ENCODE data around the gene PLAC8L1. TPM values are rescaled to one million over a fixed set of nuclear protein-coding genes. Genes with fewer than 3 reads are reported as not detected.
"Not testable (repeated sequence)": the region's sequence is repeated elsewhere in the genome, so short reads cannot be mapped to it uniquely, and the experiment has no call there.

PLAC8L1 gene, protein sequence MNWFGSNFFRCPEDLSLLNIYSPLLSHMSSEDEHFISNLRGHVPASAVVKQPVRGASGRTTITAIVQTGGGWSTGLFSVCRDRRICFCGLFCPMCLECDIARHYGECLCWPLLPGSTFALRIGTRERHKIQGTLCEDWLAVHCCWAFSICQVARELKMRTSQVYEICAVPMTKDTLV
- polyA plus RNA-seq: under 1 TPM in 1 of 2 donors, not detected in 1; 0.22 TPM

- Histone ChIP-seq H3K27me3 (ENCODE audit: control insufficient read depth in 1 of 2, insufficient read depth in 2 of 2, low read length in 2 of 2) (no peaks in the 10 kb centered on the region), H3K9me3 (ENCODE audit: control insufficient read depth in 2 of 2, insufficient read depth in 1 of 2, low read depth in 1 of 2, low read length in 1 of 2) (no peaks in the 10 kb centered on the region), H3K36me3 (ENCODE audit: control insufficient read depth in 2 of 2, insufficient read depth in 2 of 2, low read length in 1 of 2) (no peaks in the 10 kb centered on the region), H3K4me3 (ENCODE audit: low read depth in 1 of 2, low read length in 2 of 2) (no peak within 1 kb of the TSS), H3K27ac (ENCODE audit: low read depth in 2 of 2, low read length in 1 of 2) (no peak within 1 kb of the TSS), H3K4me1 (ENCODE audit: control insufficient read depth in 2 of 2, insufficient read depth in 2 of 2, low read length in 1 of 2) (no peaks in the 10 kb centered on the region)
- WGBS, 2 donors: 89% methylated on average over 2 of the region's 2 CpGs
These were observed at the start of gene PLAC8L1 for GRCh38 chr5:146105477-146105876. Gene PLAC8L1, minus strand, starts transcription at chr5:146105577. Its CDS starts 1,266 bp downstream, at chr5:146104311.

DNA sequence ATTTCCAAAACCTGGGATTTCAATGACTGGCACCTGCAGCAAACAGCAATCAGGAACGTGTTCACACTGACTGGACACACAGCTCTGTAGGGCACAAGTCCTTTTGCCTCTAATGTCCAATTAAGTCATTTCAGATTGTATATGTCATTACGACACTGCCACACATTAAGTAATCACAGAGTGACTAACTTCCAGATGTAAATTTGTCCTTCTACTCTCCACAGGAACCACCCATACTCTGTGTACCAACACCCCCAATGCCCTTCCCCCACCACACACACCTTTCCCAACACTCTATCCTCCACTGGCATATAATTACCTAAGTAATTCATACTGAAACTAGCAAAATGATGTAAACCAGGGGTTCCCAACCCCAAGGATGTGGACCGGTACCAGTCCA lies 46.6 kb upstream of the PLAC8L1 start:
- Histone ChIP-seq H3K36me3 (ENCODE audit: control insufficient read depth in 2 of 2, insufficient read depth in 2 of 2, low read length in 1 of 2) (peaks cover 6 to 8% of the 10 kb centered on the region in 2 donors), H3K27me3 (ENCODE audit: control insufficient read depth in 1 of 2, insufficient read depth in 2 of 2, low read length in 2 of 2) (no peaks in the 10 kb centered on the region), H3K4me3 (ENCODE audit: low read depth in 1 of 2, low read length in 2 of 2) (no peak overlapping the region), H3K9me3 (ENCODE audit: control insufficient read depth in 2 of 2, insufficient read depth in 1 of 2, low read depth in 1 of 2, low read length in 1 of 2) (no peaks in the 10 kb centered on the region), H3K27ac (ENCODE audit: low read depth in 2 of 2, low read length in 1 of 2) (no peak overlapping the region), H3K4me1 (ENCODE audit: control insufficient read depth in 2 of 2, insufficient read depth in 2 of 2, low read length in 1 of 2) (no peaks in the 10 kb centered on the region)
- WGBS, 2 donors: 58 to 88% methylated on average over 3 of the region's 3 CpGs

DNA sequence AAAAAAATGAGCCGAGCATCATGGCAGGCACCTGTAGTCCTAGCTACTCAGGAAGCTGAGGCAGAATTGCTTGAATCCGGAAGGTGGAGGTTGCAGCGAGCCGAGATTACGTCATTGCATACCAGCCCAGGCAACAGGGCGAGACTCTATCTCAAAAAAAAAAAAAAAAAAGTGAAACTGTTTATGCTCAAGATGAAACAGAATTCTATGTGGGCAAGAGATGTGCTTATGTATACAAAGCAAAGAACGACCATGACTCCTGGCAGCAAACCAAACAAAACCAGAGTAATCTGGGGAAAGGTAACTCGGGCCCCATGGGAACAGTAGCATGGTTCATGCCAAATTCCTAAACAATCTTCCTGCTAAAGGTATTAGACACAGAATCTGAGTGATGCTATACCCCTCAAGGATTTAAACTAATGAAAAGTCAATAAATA lies 32.6 kb upstream of the PLAC8L1 start:
- Histone ChIP-seq H3K27me3 (ENCODE audit: control insufficient read depth in 1 of 2, insufficient read depth in 2 of 2, low read length in 2 of 2) (no peaks in the 10 kb centered on the region), H3K27ac (ENCODE audit: low read depth in 2 of 2, low read length in 1 of 2) (no peak overlapping the region), H3K4me1 (ENCODE audit: control insufficient read depth in 2 of 2, insufficient read depth in 2 of 2, low read length in 1 of 2) (no peaks in the 10 kb centered on the region), H3K9me3 (ENCODE audit: control insufficient read depth in 2 of 2, insufficient read depth in 1 of 2, low read depth in 1 of 2, low read length in 1 of 2) (no peaks in the 10 kb centered on the region), H3K4me3 (ENCODE audit: low read depth in 1 of 2, low read length in 2 of 2) (no peak overlapping the region), H3K36me3 (ENCODE audit: control insufficient read depth in 2 of 2, insufficient read depth in 2 of 2, low read length in 1 of 2) (no peaks in the 10 kb centered on the region)
- WGBS, 2 donors: 70 to 79% methylated on average over 8 of the region's 8 CpGs

DNA sequence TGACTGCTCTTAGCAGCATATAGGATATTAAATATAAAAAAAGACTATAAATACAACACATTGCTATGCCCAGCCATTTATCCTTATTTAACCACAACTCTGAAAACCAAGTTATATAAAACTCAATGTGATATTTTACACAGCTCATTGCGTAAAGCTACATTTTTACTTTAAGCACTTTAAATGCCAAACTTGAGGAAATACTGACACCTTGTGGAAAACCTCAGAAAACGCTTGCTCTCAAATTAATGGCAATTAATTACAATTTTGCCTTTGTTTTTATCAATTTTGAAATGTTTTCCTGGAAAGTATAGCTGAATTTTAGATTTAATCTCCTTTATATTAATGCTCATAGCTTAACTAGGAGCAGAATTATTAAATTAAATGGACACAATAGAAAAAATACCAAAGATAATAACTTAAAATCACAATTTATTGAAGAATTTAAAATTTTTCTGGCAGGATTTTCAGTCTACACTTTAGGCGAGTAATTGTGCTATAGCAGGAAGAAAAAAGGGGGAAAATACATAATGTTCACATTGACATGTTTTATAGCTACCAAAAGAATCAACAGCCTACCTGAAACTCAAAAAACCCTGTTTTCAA lies 25.2 kb upstream of the PLAC8L1 start:
- no peaks in the 10 kb centered on the region for H3K27me3 ChIP-seq (ENCODE audit: control insufficient read depth in 1 of 2, insufficient read depth in 2 of 2, low read length in 2 of 2)
- whole genome bisulfite sequencing, 2 donors: 61 to 65% methylated on average over 3 of the region's 3 CpGs
- H3K4me3 ChIP-seq (ENCODE audit: low read depth in 1 of 2, low read length in 2 of 2): no peak overlapping the region
- H3K36me3 ChIP-seq (ENCODE audit: control insufficient read depth in 2 of 2, insufficient read depth in 2 of 2, low read length in 1 of 2): peaks cover 7 to 9% of the 10 kb centered on the region in 2 donors
- no peak overlapping the region for H3K27ac ChIP-seq (ENCODE audit: low read depth in 2 of 2, low read length in 1 of 2)
- no peaks in the 10 kb centered on the region for H3K9me3 ChIP-seq (ENCODE audit: control insufficient read depth in 2 of 2, insufficient read depth in 1 of 2, low read depth in 1 of 2, low read length in 1 of 2)
- H3K4me1 ChIP-seq (ENCODE audit: control insufficient read depth in 2 of 2, insufficient read depth in 2 of 2, low read length in 1 of 2): no peaks in the 10 kb centered on the region

GRCh38 chr5:146126068-146126467 lies 20.7 kb upstream of the PLAC8L1 start:
- Histone ChIP-seq H3K27me3 (ENCODE audit: control insufficient read depth in 1 of 2, insufficient read depth in 2 of 2, low read length in 2 of 2) (no peaks in the 10 kb centered on the region), H3K4me1 (ENCODE audit: control insufficient read depth in 2 of 2, insufficient read depth in 2 of 2, low read length in 1 of 2) (no peaks in the 10 kb centered on the region), H3K36me3 (ENCODE audit: control insufficient read depth in 2 of 2, insufficient read depth in 2 of 2, low read length in 1 of 2) (peaks cover 7 to 9% of the 10 kb centered on the region in 2 donors), H3K9me3 (ENCODE audit: control insufficient read depth in 2 of 2, insufficient read depth in 1 of 2, low read depth in 1 of 2, low read length in 1 of 2) (no peaks in the 10 kb centered on the region), H3K27ac (ENCODE audit: low read depth in 2 of 2, low read length in 1 of 2) (no peak overlapping the region), H3K4me3 (ENCODE audit: low read depth in 1 of 2, low read length in 2 of 2) (no peak overlapping the region)

DNA sequence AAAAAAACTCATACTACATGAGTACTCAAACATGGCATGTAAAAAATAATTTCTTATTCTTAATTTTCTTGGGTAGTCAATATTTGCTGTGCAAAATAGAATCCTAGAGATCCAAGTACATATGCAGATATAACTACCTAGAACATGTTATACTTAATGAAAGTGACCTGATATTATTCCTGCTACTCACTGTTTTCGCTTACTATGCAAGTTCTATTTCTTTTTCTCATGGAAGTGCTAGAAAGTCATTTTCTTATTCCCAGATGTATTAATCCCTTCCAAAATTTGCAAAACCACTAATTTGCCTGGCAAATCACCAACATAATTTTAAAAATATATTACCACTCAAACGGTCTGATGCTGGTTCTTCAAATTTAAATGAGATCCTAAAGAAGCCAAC lies 19.2 kb upstream of the PLAC8L1 start:
- Histone ChIP-seq H3K9me3 (ENCODE audit: control insufficient read depth in 2 of 2, insufficient read depth in 1 of 2, low read depth in 1 of 2, low read length in 1 of 2) (no peaks in the 10 kb centered on the region), H3K4me1 (ENCODE audit: control insufficient read depth in 2 of 2, insufficient read depth in 2 of 2, low read length in 1 of 2) (no peaks in the 10 kb centered on the region), H3K27me3 (ENCODE audit: control insufficient read depth in 1 of 2, insufficient read depth in 2 of 2, low read length in 2 of 2) (no peaks in the 10 kb centered on the region), H3K4me3 (ENCODE audit: low read depth in 1 of 2, low read length in 2 of 2) (no peak overlapping the region), H3K27ac (ENCODE audit: low read depth in 2 of 2, low read length in 1 of 2) (no peak overlapping the region), H3K36me3 (ENCODE audit: control insufficient read depth in 2 of 2, insufficient read depth in 2 of 2, low read length in 1 of 2) (peaks cover 7 to 9% of the 10 kb centered on the region in 2 donors)
- 72 to 77% methylated on average over 2 of the region's 2 CpGs for WGBS, 2 donors

DNA sequence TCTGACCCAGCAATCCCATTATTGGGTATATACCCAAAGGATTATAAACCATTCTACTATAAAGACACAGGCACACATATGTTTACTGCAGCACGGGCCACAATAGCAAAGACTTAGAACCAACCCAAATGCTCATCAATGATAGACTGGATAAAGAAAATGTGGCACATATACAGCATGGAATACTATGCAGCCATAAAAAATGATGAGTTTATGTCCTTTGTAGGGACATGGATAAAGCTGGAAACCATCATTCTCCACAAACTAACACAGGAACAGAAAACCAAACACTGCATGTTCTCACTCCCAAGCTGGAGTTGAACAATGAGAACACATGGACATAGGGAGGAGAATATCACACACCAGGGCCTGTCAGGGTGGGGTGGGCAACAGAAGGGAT lies 16.1 kb upstream of the PLAC8L1 start:
- H3K36me3 ChIP-seq (ENCODE audit: control insufficient read depth in 2 of 2, insufficient read depth in 2 of 2, low read length in 1 of 2); H3K9me3 ChIP-seq (ENCODE audit: control insufficient read depth in 2 of 2, insufficient read depth in 1 of 2, low read depth in 1 of 2, low read length in 1 of 2); H3K4me1 ChIP-seq (ENCODE audit: control insufficient read depth in 2 of 2, insufficient read depth in 2 of 2, low read length in 1 of 2); H3K4me3 ChIP-seq (ENCODE audit: low read depth in 1 of 2, low read length in 2 of 2); H3K27ac ChIP-seq (ENCODE audit: low read depth in 2 of 2, low read length in 1 of 2); H3K27me3 ChIP-seq (ENCODE audit: control insufficient read depth in 1 of 2, insufficient read depth in 2 of 2, low read length in 2 of 2): not testable (repeated sequence)
- 99 to 100% methylated on average over 1 of the region's 1 CpG for WGBS, 2 donors

DNA sequence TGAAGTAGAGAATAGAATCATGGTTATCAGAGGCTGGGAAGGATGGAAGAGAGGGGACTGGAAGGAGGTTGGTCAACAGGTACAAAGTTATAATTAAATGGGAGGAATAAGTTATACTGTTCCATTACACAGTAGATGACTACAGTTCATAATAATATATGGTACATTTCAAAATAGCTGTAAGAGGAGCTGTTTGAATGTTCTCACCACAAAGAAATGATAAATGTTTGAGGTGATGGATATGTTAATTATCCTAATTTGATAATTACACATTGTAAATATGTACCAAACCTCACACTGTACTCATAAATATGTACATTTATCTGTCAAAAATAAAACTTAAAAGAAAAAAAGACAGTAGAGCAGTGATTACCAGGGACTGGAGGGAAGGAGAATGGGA lies 12.9 kb upstream of the PLAC8L1 start:
- Histone ChIP-seq H3K4me1 (ENCODE audit: control insufficient read depth in 2 of 2, insufficient read depth in 2 of 2, low read length in 1 of 2) (no peaks in the 10 kb centered on the region), H3K27me3 (ENCODE audit: control insufficient read depth in 1 of 2, insufficient read depth in 2 of 2, low read length in 2 of 2) (no peaks in the 10 kb centered on the region), H3K4me3 (ENCODE audit: low read depth in 1 of 2, low read length in 2 of 2) (no peak overlapping the region), H3K36me3 (ENCODE audit: control insufficient read depth in 2 of 2, insufficient read depth in 2 of 2, low read length in 1 of 2) (peaks cover 0 to 6% of the 10 kb centered on the region in 2 donors), H3K27ac (ENCODE audit: low read depth in 2 of 2, low read length in 1 of 2) (no peak overlapping the region), H3K9me3 (ENCODE audit: control insufficient read depth in 2 of 2, insufficient read depth in 1 of 2, low read depth in 1 of 2, low read length in 1 of 2) (no peaks in the 10 kb centered on the region)

DNA sequence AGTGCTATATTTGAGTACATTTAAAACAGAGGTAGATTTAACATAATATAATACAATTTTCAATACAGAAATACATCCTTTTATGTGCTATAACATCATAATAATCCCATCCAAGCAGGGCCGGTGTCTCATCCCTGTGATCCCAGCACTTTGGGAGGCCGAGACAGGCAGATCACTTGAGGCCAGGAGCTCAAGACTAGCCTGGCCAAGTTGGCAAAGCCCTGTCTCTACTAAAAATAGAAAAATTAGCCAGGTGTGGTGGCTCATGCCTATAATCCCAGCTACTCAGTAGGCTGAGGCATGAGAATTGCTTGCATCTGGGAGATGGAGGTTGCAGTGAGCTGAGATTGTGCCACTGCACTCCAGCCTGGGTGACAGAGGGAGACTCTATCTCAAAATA lies 11.8 kb upstream of the PLAC8L1 start:
- H3K4me1 ChIP-seq (ENCODE audit: control insufficient read depth in 2 of 2, insufficient read depth in 2 of 2, low read length in 1 of 2); H3K27ac ChIP-seq (ENCODE audit: low read depth in 2 of 2, low read length in 1 of 2); H3K36me3 ChIP-seq (ENCODE audit: control insufficient read depth in 2 of 2, insufficient read depth in 2 of 2, low read length in 1 of 2); H3K27me3 ChIP-seq (ENCODE audit: control insufficient read depth in 1 of 2, insufficient read depth in 2 of 2, low read length in 2 of 2); H3K4me3 ChIP-seq (ENCODE audit: low read depth in 1 of 2, low read length in 2 of 2); H3K9me3 ChIP-seq (ENCODE audit: control insufficient read depth in 2 of 2, insufficient read depth in 1 of 2, low read depth in 1 of 2, low read length in 1 of 2): not testable (repeated sequence)
- WGBS, 2 donors: 93 to 97% methylated on average over 2 of the region's 2 CpGs

GRCh38 chr5:146116361-146116760 lies 11.0 kb upstream of the PLAC8L1 start:
- no peak overlapping the region for H3K27ac ChIP-seq (ENCODE audit: low read depth in 2 of 2, low read length in 1 of 2)
- no peak overlapping the region for H3K4me3 ChIP-seq (ENCODE audit: low read depth in 1 of 2, low read length in 2 of 2)
- H3K36me3 ChIP-seq (ENCODE audit: control insufficient read depth in 2 of 2, insufficient read depth in 2 of 2, low read length in 1 of 2): peaks cover 3 to 5% of the 10 kb centered on the region in 2 donors
- no peaks in the 10 kb centered on the region for H3K4me1 ChIP-seq (ENCODE audit: control insufficient read depth in 2 of 2, insufficient read depth in 2 of 2, low read length in 1 of 2)
- H3K27me3 ChIP-seq (ENCODE audit: control insufficient read depth in 1 of 2, insufficient read depth in 2 of 2, low read length in 2 of 2): no peaks in the 10 kb centered on the region
- no peaks in the 10 kb centered on the region for H3K9me3 ChIP-seq (ENCODE audit: control insufficient read depth in 2 of 2, insufficient read depth in 1 of 2, low read depth in 1 of 2, low read length in 1 of 2)
- WGBS, 2 donors: 72 to 77% methylated on average over 2 of the region's 2 CpGs
